Left colon (tissue), 2 donors: ENCODE measurements around the gene RENBP. TPM values are rescaled to one million over a fixed set of nuclear protein-coding genes. Genes with fewer than 3 reads are reported as not detected.
A peak's percentile ranks its signal among the peaks of the same experiment; 100 is the strongest.

Experiments
- ATAC-seq: fragments of 200-7000 bp; cut with Tn5 transposase; one replicate; pipeline ENCODE4 v1.9.1; 2020; ENCODE audit warnings: mild to moderate bottlenecking, moderate library complexity
- DNase-seq, 2 donors: peaks; one replicate each; pipeline ENCODE4 v3.0.0-alpha.2; 2020
- intact Hi-C, 2 donors: fragments of 100-400 bp; cut with DNase I in 1 of 2; cut with micrococcal nuclease in 1 of 2; formaldehyde crosslinking; loops; one replicate each; pipeline versions ENCODE4 v1.11.2 to v1.14.0; 2022; cut with DNase I, micrococcal nuclease
- total RNA-seq, 2 donors: library from RNA; stranded (reverse); fragmentation: NEBNext Ultra II Directional; extraction: Animal tissue kit (Norgen Biotek cat#: 25700); gene quantifications; one replicate each; pipeline ENCODE4 v1.2.1, GENCODE V29; 2021
- donor health status: DM: no; HTN: no; CAD: no.
- donor health status: DM: yes; HTN: yes; CAD: no.

RENBP gene
- total RNA-seq, 2 donors from 2014 or later: 3.8 to 8.6 TPM

GRCh38 chrX:153909024-153909979, 35.1 kb downstream of the RENBP start:
- intact Hi-C loops: no loop called here
- DNase-seq (peak in 1 of 2 donors; percentile 20), ATAC-seq (no peak)

GRCh38 chrX:153908219-153908860, 36.1 kb downstream of the RENBP start:
- no peak for ATAC-seq
- intact Hi-C loops: no loop called here
- DNase-seq: peak in 1 of 2 donors; percentile 19

- ATAC-seq: no peak
- intact Hi-C loops: no loop called here
- no peak for DNase-seq
Observed at GRCh38 chrX:153907456-153907855, 37.0 kb downstream of the RENBP start.

- ATAC-seq (peak; percentile 7), DNase-seq (peak in 1 of 2 donors; percentile 20)
- intact Hi-C loops: no loop called here
Observed at GRCh38 chrX:153906126-153906917, 38.1 kb downstream of the RENBP start.

GRCh38 chrX:153905481-153906095, 38.9 kb downstream of the RENBP start:
- ATAC-seq: no peak
- DNase-seq: no peak
- intact Hi-C loops: no loop called here

GRCh38 chrX:153903991-153904957, 40.2 kb downstream of the RENBP start, which contains the start of gene AVPR2:
Gene AVPR2, plus strand, starts transcription at chrX:153904673. Its CDS starts 473 bp downstream, at chrX:153905146.
- no peak for DNase-seq
- no peak for ATAC-seq
- intact Hi-C loops: no loop called here

GRCh38 chrX:153903238-153903980, 41.0 kb downstream of the RENBP start:
- intact Hi-C loops: no loop called here
- ATAC-seq (peak; percentile 29), DNase-seq (no peak)

GRCh38 chrX:153902385-153902784, 42.1 kb downstream of the RENBP start:
- DNase-seq (no peak), ATAC-seq (no peak)
- intact Hi-C loops: no loop called here

GRCh38 chrX:153901753-153902140, 42.7 kb downstream of the RENBP start:
- intact Hi-C loops: no loop called here
- ATAC-seq: no peak

GRCh38 chrX:153900831-153901752, 43.4 kb downstream of the RENBP start:
- peak; percentile 52 for ATAC-seq
- intact Hi-C loops: no loop called here
- peak; percentile 41 to 56 for DNase-seq

More at GRCh38 chrX:153901753-153902140, 42.7 kb downstream of the RENBP start:
- no peak for DNase-seq

- intact Hi-C loops: no loop called here
- no peak for ATAC-seq
- DNase-seq: no peak
Observed at GRCh38 chrX:153897899-153898298, 46.5 kb downstream of the RENBP start.

- ATAC-seq: no peak
Observed at GRCh38 chrX:153889123-153889522, 55.3 kb downstream of the RENBP start.

GRCh38 chrX:153888344-153888743, 56.1 kb downstream of the RENBP start:
- intact Hi-C loops: no loop called here
- ATAC-seq (no peak), DNase-seq (no peak)

More at GRCh38 chrX:153889123-153889522, 55.3 kb downstream of the RENBP start:
- intact Hi-C loops: no loop called here
- DNase-seq: no peak

- no peak for DNase-seq
- ATAC-seq: no peak
- intact Hi-C loops: no loop called here
Observed at GRCh38 chrX:153887385-153887784, 57.1 kb downstream of the RENBP start.

- ATAC-seq: no peak
- intact Hi-C loops: no loop called here
Observed at GRCh38 chrX:153886915-153887314, 57.5 kb downstream of the RENBP start.

More at GRCh38 chrX:153886915-153887314, 57.5 kb downstream of the RENBP start:
- no peak for DNase-seq
